Measurements from ENCODE around the gene SPATC1L.

- TF ChIP-seq CTCF (IDR thresholded peaks at IDR 0.05; ENCODE audit: extremely low read depth in 1 of 2, insufficient read depth in 1 of 2, low read depth in 1 of 2, low read length in 2 of 2), result no peak
- no peak for TF ChIP-seq POLR2A (IDR thresholded peaks at IDR 0.05; ENCODE audit: low read depth, low read length)
- TF ChIP-seq EZH2 (IDR thresholded peaks at IDR 0.05; ENCODE audit: borderline replicate concordance, low read depth, low read length, severe bottlenecking), result no peak
- TF ChIP-seq JUN (IDR thresholded peaks at IDR 0.05; ENCODE audit: borderline replicate concordance, insufficient read depth, insufficient read length, low read depth), result no peak
- no peak for TF ChIP-seq POLR2AphosphoS5 (IDR thresholded peaks at IDR 0.05; ENCODE audit: insufficient read depth, low read depth, low read length)
Measured at GRCh38 chr21:46118316-46119143, 65.7 kb downstream of the SPATC1L start.
